Endothelial cell (in vitro differentiated cells): ENCODE results near the gene HOXA7. TPM values are rescaled to one million over a fixed set of nuclear protein-coding genes. Genes with fewer than 3 reads are reported as not detected.

Experiments used
- DNase-seq: peaks from one replicate; pipeline ENCODE4 v3.0.0; 2021; ENCODE audit warnings: low spot score
- H3K27ac Mint-ChIP-seq: one replicate; pipeline ENCODE4 v1.8.0; 2021; ENCODE audit warnings: mixed read lengths, inconsistent platforms; ENCODE audit not compliant: unreplicated experiment
- H3K27me3 Mint-ChIP-seq: one replicate; pipeline ENCODE4 v1.8.0; 2021; ENCODE audit warnings: mild to moderate bottlenecking, moderate library complexity, mixed read lengths, inconsistent platforms; ENCODE audit not compliant: unreplicated experiment
- H3K36me3 Mint-ChIP-seq: one replicate; pipeline ENCODE4 v1.8.0; 2021; ENCODE audit warnings: mild to moderate bottlenecking, low read depth, mixed read lengths, inconsistent platforms; ENCODE audit not compliant: unreplicated experiment
- H3K4me1 Mint-ChIP-seq: one replicate; pipeline ENCODE4 v1.8.0; 2021; ENCODE audit warnings: mild to moderate bottlenecking, mixed read lengths, inconsistent platforms; ENCODE audit not compliant: unreplicated experiment
- H3K4me3 Mint-ChIP-seq: one replicate; pipeline ENCODE4 v1.8.0; 2021; ENCODE audit warnings: mild to moderate bottlenecking, mixed read lengths, inconsistent platforms; ENCODE audit not compliant: unreplicated experiment
- H3K9me3 Mint-ChIP-seq: one replicate; pipeline ENCODE4 v1.8.0; 2021; ENCODE audit warnings: mixed read lengths, inconsistent platforms; ENCODE audit not compliant: unreplicated experiment
- CTCF ChIP-seq: fragments of 200-600 bp; sonication (generic); IDR thresholded peaks from one replicate; pipeline ENCODE4 v1.5.0; 2021; ENCODE audit warnings: antibody characterized with exemption; ENCODE audit not compliant: unreplicated experiment
- total RNA-seq: library from RNA; stranded (reverse); fragmentation: NEBNext Ultra II Directional; extraction: Animal tissue kit (Norgen Biotek cat#: 25700); gene quantifications from one replicate; pipeline ENCODE4 v1.2.1, GENCODE V29; 2021; ENCODE audit not compliant: unreplicated experiment

Gene HOXA7
- total RNA-seq, 1 donor from 2014 or later, result not detected

- Mint-ChIP-seq H3K27me3 (peaks cover 27% of the 10 kb centered on the region), H3K9me3 (no peaks in the 10 kb centered on the region), H3K36me3 (no peaks in the 10 kb centered on the region), H3K4me1 (peaks cover 32% of the 10 kb centered on the region), H3K27ac (no peak overlapping the region), H3K4me3 (peak overlapping the region; percentile 84)
- DNase-seq, result no peak
- TF ChIP-seq CTCF, result no peak
Measured at GRCh38 chr7:27200761-27201579, 44.5 kb upstream of the HOXA7 start.

GRCh38 chr7:27199849-27200760 is 43.6 kb upstream of the HOXA7 start, which contains the start of gene HOXA13:
TSS of gene HOXA13 (minus strand) at chr7:27200091. CDS start at chr7:27200077, 14 bp downstream.
- Mint-ChIP-seq H3K4me3 (peak within 1 kb of the TSS; percentile 88), H3K4me1 (peaks cover 26% of the 10 kb centered on the region), H3K36me3 (no peaks in the 10 kb centered on the region), H3K27me3 (peaks cover 26% of the 10 kb centered on the region), H3K9me3 (no peaks in the 10 kb centered on the region), H3K27ac (no peak within 1 kb of the TSS)
- no peak for DNase-seq
- TF ChIP-seq CTCF, result no peak

- no peak for DNase-seq
- H3K4me1 Mint-ChIP-seq, result peaks cover 22% of the 10 kb centered on the region
- TF ChIP-seq CTCF, result no peak
- H3K9me3 Mint-ChIP-seq, result no peaks in the 10 kb centered on the region
- H3K27ac Mint-ChIP-seq, result no peak overlapping the region
- no peaks in the 10 kb centered on the region for H3K36me3 Mint-ChIP-seq
- no peak overlapping the region for H3K4me3 Mint-ChIP-seq
- H3K27me3 Mint-ChIP-seq, result peaks cover 27% of the 10 kb centered on the region
Measured at GRCh38 chr7:27198871-27199801, 42.7 kb upstream of the HOXA7 start.

GRCh38 chr7:27198138-27198841 is 41.8 kb upstream of the HOXA7 start:
- Mint-ChIP-seq H3K9me3 (no peaks in the 10 kb centered on the region), H3K4me1 (peaks cover 22% of the 10 kb centered on the region), H3K27ac (peak overlapping the region; percentile 19), H3K36me3 (no peaks in the 10 kb centered on the region), H3K27me3 (peaks cover 29% of the 10 kb centered on the region), H3K4me3 (peak overlapping the region; percentile 13)
- DNase-seq, result no peak
- TF ChIP-seq CTCF, result no peak
